ENCODE results near the gene SKIC8.

SKIC8 gene

DNA sequence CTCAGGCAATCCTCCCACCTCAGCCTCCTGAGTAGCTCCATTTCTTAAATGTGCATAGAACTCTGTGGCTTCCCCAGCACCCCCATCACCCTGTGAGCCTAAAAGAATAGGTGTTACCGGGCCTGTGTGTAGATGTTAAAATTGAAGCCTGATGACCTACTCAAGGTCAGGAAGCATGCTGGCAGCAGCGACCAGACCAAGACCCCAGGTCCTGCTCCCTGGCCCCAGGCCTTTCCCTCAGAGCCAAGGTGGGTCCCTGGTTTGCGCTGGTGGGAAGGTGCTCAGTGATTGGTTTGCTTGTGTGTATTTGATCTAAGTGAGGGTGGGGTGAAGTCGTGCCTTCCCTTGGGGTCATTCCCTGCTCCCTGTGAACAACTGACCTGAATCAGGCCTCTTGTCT, 22.4 kb upstream of the SKIC8 start:
- no peak for DNase-seq

- no peak for DNase-seq
Measured at GRCh38 chr15:78321041-78321570, 21.7 kb upstream of the SKIC8 start.

GRCh38 chr15:78320183-78320582, 20.8 kb upstream of the SKIC8 start:
- DNase-seq: no peak

- DNase-seq: no peak
Measured at GRCh38 chr15:78319588-78319987, 20.2 kb upstream of the SKIC8 start.

DNA sequence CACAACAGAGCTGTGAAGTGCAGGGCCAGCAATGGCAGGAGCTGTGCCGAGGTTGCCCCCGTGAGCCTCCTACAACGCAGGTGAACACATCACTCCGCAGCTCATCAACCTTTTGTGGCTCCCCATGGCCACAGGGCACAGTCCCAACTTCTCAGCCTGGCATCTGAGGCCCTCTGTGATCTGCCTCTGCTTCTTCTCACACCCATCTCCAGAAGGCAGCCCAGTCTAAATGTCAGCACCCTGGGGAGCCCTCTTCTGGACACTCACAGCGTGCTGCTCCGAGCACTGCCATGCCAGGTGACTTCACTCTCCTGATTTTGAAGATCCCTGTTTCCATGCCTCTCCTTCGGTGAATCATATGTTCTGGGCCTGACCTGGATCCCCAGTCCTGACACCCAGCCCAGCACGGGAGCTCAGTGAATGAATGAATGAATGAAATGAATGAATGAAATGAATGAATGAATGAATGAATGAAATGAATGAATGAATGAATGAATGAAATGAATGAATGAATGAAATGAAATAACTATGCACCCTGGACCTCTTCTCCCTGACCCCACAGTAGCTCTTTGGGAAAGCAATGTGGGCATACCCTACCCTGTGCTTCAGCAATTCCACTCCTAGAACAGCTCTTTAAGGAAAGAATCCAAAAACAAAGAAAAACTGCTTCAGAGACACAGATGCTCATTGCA, 17.9 kb upstream of the SKIC8 start:
- no peak for DNase-seq

- DNase-seq: no peak
Measured at GRCh38 chr15:78316283-78317083, 17.1 kb upstream of the SKIC8 start.

- no peak for DNase-seq
Measured at GRCh38 chr15:78315686-78316282, 16.4 kb upstream of the SKIC8 start.

- DNase-seq: no peak
Measured at GRCh38 chr15:78314181-78314581, 14.8 kb upstream of the SKIC8 start.

- DNase-seq: no peak
Measured at GRCh38 chr15:78313383-78313782, 14.0 kb upstream of the SKIC8 start.

- no peak for DNase-seq
Measured at GRCh38 chr15:78312957-78313356, 13.5 kb upstream of the SKIC8 start.

DNA sequence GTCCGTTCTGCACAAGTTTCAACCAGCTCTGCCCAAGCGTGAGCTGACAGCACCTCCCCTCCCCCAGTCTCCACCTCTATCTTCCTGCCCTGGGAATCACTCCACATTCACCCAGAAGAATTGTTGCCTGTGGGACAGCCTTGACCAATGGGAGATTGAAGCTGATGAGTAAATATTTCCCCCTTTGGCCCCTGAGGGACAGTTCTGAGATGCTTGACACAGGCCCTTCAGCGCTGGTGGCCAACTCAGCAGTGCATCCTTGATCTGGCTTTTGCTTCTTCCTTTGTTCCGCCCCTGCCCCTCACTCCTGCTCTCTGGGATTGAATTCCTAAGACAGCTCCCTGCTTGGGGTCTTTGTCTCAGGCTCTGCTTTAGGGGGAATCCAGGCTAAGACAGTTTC, 13.1 kb upstream of the SKIC8 start:
- no peak for DNase-seq

DNA sequence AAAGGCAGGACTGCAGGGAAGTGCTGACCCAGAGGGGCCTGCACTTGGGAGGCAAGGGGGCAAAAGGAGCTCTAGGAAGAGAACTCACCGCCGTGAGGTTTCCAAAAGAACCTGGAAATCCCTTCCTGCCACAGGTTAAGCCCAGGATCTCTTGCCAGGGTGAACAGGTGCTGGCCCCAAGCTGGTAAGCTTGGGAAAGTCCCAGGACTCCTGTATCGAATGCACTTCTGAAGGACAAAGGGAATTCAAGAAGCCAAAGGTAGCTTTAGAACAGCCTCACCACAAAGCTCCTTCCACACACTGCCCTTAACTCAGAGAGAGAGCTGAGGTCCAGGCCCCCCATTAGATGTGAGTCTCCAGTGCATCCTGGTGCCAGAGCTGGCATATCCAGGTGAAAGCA, 11.9 kb upstream of the SKIC8 start:
- DNase-seq: no peak

DNA sequence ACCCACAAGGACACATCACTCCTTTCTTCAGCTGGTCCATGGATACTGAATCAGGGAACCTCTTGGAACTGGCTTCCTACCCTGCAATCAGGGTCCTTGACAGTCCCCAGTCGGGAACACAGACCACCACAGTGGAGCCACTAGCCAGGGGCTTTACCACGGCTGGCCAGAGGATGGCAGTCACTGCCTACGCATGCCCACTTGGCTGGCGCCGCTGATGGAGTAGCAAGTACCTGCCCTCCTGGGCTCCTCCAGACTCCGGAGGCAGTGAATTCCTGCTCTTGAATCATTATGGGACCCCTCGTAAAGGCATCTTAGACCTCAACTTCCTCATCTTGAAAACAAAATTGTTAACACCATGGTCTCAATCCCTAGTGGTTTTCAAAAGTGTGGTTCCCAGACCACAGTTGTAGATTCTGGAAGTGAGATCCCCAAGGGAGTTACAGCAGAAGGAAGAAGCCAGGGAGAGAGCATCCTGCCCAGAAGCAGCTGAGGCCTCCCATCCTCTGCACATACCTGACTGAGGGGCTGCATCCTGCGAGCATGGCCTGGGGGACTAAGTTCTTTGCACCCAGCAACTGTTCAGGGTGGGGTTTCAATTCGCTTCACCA, 9.1 kb upstream of the SKIC8 start:
- DNase-seq: peak; percentile 64

DNA sequence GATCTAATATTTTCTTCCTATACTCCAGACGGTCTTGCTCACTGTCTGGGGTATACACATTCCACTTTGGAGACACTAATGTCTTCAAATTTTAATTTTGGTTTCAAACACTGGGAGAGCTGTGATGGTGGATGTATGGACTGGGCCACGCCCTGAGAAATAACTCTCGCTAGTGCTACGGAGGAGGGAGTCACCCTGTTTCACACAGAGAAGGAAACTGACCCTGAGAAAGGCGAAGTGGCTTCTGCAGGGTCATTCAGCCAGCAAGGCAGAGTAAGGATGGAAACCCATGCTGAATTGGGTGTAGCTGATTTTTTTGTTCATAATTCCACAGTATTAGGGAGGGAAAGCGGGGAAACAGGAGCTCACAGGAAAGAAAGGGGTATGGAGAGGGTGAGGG, 8.6 kb upstream of the SKIC8 start:
- no peak for DNase-seq

GRCh38 chr15:78306176-78306774, 6.9 kb upstream of the SKIC8 start:
- DNase-seq: peak; percentile 94

DNA sequence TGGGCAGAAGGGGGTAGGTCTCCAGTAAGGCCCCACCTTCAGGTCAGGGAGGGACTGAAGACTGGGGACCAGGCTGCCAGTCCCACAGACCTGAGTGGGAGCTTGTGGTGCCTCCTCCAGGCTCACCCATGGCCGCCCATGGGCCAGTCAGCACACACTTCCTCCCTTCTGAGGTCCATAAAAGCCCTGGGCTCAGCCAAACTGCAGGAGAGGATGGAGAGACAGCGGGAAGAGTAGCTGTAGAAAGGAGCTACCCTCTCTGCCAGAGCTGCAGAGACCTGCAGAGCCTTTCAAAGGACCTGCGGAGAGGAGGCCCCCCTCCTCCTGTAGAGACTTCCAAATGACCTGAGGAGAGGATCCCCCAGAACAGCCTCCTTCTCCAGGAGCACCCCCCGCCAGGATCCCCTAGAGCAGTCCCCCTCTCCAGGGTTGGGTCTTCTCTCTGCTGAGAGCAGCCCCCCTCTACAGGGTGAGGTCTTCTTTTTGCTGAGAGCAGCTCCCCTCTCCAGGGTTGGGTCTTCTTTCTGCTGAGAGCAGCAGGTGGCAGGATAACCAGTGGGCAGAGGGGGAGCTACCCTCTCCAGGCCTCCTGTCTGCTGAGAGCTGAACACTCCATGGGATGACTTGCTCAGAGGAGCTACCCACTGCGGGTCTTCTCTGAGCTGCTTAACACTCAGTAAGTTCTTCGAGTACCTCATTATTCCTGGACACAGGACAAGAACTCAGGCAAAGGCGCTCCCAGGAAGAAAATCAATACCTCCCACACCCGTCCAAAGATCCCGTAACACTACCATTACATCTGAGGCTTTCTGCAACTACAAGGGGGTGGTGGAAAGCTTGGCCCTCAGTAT, 5.0 kb upstream of the SKIC8 start:
- no peak for DNase-seq

- peak; percentile 96 for DNase-seq
Measured at GRCh38 chr15:78302579-78303312, 3.3 kb upstream of the SKIC8 start.

DNA sequence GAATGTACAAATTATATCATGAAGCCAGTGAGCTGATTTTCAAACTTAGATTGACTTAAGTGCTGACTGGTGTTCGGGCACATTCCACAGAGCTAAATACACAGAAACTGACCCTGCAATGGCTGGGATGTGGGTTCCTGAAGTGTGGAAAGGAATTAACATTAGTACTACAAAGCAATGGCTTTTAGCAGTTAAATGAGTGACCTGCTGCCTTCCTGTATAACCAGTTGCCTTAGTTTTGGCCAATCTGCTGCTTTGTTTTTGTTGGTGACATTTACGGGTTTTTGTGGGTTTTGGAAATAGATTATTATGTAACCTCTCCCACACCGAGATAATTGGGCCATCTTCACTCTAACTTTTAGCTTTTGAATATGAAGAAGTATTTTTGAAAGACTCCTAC, 2.4 kb upstream of the SKIC8 start:
- DNase-seq: peak; percentile 38

DNA sequence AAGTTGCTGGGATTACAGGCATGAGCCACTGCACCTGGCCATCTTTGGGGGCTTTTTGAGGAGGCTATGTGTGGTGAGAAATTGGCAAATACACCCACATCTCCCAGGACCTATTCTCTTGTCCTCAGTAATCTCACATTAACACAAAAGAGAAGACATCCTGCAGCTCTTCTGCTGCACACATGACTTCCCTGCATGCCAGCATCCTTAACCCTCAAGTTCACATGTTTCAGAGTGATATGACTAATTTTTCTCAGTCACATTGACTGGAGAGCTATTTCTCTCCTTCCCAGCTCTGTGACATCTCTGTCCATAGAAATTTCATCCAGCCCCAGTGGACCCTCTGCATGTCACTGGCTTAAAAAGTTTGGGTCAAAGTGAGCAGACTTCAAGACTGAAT, 1.9 kb upstream of the SKIC8 start:
- DNase-seq: peak; percentile 51

GRCh38 chr15:78292219-78292618, 7.2 kb downstream of the SKIC8 start:
- no peak for DNase-seq

- DNase-seq: no peak
Measured at GRCh38 chr15:78291698-78292097, 7.7 kb downstream of the SKIC8 start.

Measured in fibroblast of skin of back (primary cell).